Measurements from ENCODE around the gene RBBP8NL. TPM values are rescaled to one million over a fixed set of nuclear protein-coding genes. Genes with fewer than 3 reads are reported as not detected.

Gene RBBP8NL
- total and polyA plus RNA-seq, 2 of the 8 experiments (the other 6 are each of a cell fraction or from before 2014, with no cell fraction given) = 0.43 to 0.48 TPM

DNA sequence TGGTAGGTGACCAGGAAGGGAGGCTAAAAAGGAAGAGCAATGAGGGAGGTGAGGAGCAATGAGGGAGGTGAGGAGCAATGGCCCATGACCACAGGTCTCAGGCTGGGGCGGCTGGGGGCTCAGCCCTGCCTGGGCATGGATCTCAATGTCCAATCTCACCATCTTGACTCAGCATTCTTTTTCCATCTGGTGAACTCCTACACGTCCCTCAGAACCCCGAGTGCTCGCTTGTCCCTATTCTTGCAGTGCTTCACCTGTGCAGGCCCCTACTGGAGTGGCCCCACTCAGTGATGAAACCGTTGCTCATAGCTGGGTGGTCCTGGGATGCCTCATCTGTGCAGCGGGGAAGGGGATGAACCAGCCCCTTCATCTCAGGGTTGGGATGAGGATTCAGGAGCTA is 16.9 kb upstream of the RBBP8NL start:
- H3K4me3 ChIP-seq (ENCODE audit: extremely low read depth in 1 of 4, insufficient read depth in 2 of 4, low read depth in 3 of 4, low read length in 4 of 4) = no peak overlapping the region
- no peak overlapping the region for H4K5ac ChIP-seq (ENCODE audit: insufficient read length, low read depth, low read length)
- H2BK15ac ChIP-seq (ENCODE audit: low read length) = no peak overlapping the region
- H4K91ac ChIP-seq (replicated peaks; ENCODE audit: insufficient read length, low read length) = no peak overlapping the region
- H3K79me2 ChIP-seq (ENCODE audit: control insufficient read depth in 1 of 2, insufficient read depth in 2 of 2, low read length in 2 of 2) = no peaks in the 10 kb centered on the region
- no peaks in the 10 kb centered on the region for H4K20me1 ChIP-seq (replicated peaks in 1 of 2; ENCODE audit: control insufficient read depth in 1 of 2, insufficient read depth in 2 of 2, low read length in 2 of 2)
- no peaks in the 10 kb centered on the region for H3K4me1 ChIP-seq (replicated peaks in 1 of 4; ENCODE audit: control insufficient read depth in 3 of 4, insufficient read depth in 4 of 4, low read length in 3 of 4)
- TF ChIP-seq SIX5 (IDR thresholded peaks at IDR 0.05; ENCODE audit: low read depth, low read length) = no peak
- H3K23ac ChIP-seq (ENCODE audit: insufficient read length) = no peak overlapping the region
- H2BK20ac ChIP-seq (ENCODE audit: low read length) = no peak overlapping the region
- no peak overlapping the region for H3K4me2 ChIP-seq (ENCODE audit: insufficient read depth in 1 of 2, low read depth in 2 of 2, low read length in 2 of 2)
- ChIA-PET CTCF (ENCODE audit: partially characterized antibody) (interaction anchor here (0.9 to 1.7 kb wide), 7 partner anchors 9 to 55 kb away, joined by 3 to 6 read pairs (median 4); no protein-coding TSS in a partner anchor), POLR2A (ENCODE audit: partially characterized antibody) (interaction anchor here (0.7 kb wide), 1 partner anchor 19 kb away, joined by 4 read pairs; no protein-coding TSS in a partner anchor)
- H3K56ac ChIP-seq (replicated peaks; ENCODE audit: insufficient read length, low read depth, low read length) = no peak overlapping the region
- no peak overlapping the region for H3K14ac ChIP-seq (ENCODE audit: insufficient read length)
- H2BK12ac ChIP-seq (ENCODE audit: low read depth, low read length) = no peak overlapping the region
- H3K9me3 ChIP-seq (ENCODE audit: insufficient read depth in 2 of 2, low read depth in 1 of 2, low read length in 1 of 2) = no peaks in the 10 kb centered on the region
- H3K4ac ChIP-seq (replicated peaks; ENCODE audit: insufficient read length, low read depth, low read length) = no peak overlapping the region
- no peaks in the 10 kb centered on the region for H3K27me3 ChIP-seq (replicated peaks in 1 of 4; ENCODE audit: control insufficient read depth in 3 of 4, extremely low read depth in 1 of 4, insufficient read depth in 3 of 4, low read length in 3 of 4)
- H3K23me2 ChIP-seq (ENCODE audit: low read depth, low read length) = 0 out of 2 replicates have a peak, but pooled peaks cover 2% of the 10 kb centered on the region
- DNase-seq (ENCODE audit: low read depth in 1 of 2, low spot score in 2 of 2) (no peak), FAIRE-seq (no peak)
- H3K27ac ChIP-seq (ENCODE audit: low read depth, low read length) = no peak overlapping the region
- H2BK120ac ChIP-seq (replicated peaks; ENCODE audit: low read depth, low read length) = no peak overlapping the region
- H4K8ac ChIP-seq (ENCODE audit: extremely low read depth, insufficient read depth, low read length) = no peak overlapping the region
- no peaks in the 10 kb centered on the region for H3K36me3 ChIP-seq (ENCODE audit: control insufficient read depth in 2 of 4, insufficient read depth in 4 of 4, low read length in 3 of 4)
- no peak overlapping the region for H2BK5ac ChIP-seq (ENCODE audit: low read depth, low read length)
- WGBS, 2 experiments (ENCODE audit: extremely low coverage in 1 of 2, insufficient coverage in 1 of 2, insufficient read length in 1 of 2, insufficient replicate concordance in 2 of 2, low coverage in 1 of 2, low lambda C conversion rate in 2 of 2, missing lambda C conversion rate in 1 of 2) = 91% methylated on average over 6 of the region's 6 CpGs; no CpG with 5 or more reads in 1 of the 2 experiments
- H3K18ac ChIP-seq (ENCODE audit: extremely low read depth, low read length) = no peak overlapping the region
- H2AK5ac ChIP-seq (ENCODE audit: low read depth, low read length) = no peak overlapping the region
- H3K79me1 ChIP-seq (ENCODE audit: low read depth, low read length) = no peaks in the 10 kb centered on the region
- H2AFZ ChIP-seq (ENCODE audit: low read length) = no peak overlapping the region
- H3K9ac ChIP-seq (replicated peaks in 1 of 4; ENCODE audit: extremely low read depth in 1 of 4, low read depth in 3 of 4, low read length in 3 of 4) = no peak overlapping the region

All from H1 (cell line).